Prostate gland (tissue), 2 donors: Measurements from ENCODE around the gene WDFY1.
A peak's percentile ranks its signal among the peaks of the same experiment; 100 is the strongest.

Experiments used
- POLR2A ChIP-seq: fragments of 450-650 bp; IDR thresholded peaks from one replicate; pipeline ENCODE4 v1.6.1; 2016; ENCODE audit warnings: antibody characterized with exemption, mild to moderate bottlenecking
- POLR2AphosphoS5 ChIP-seq: sonication (generic); formaldehyde crosslinking; IDR thresholded peaks from one replicate; pipeline ENCODE4 v1.6.1; 2017; ENCODE audit warnings: antibody characterized with exemption
- TF ChIP-seq, protein P1 (sequence below), 4 experiments: fragments of 200-600 bp in 2 of 4; fragments of 450-650 bp in 2 of 4; sonication (generic) in 2 of 4; IDR thresholded peaks; 1 replicate in 3 of 4; 2 replicates in 1 of 4; pipeline ENCODE4 v1.5.1; 2016 to 2019; ENCODE audit warnings: antibody characterized with exemption in 4 of 4, mild to moderate bottlenecking in 2 of 4, moderate library complexity in 2 of 4

DNA sequence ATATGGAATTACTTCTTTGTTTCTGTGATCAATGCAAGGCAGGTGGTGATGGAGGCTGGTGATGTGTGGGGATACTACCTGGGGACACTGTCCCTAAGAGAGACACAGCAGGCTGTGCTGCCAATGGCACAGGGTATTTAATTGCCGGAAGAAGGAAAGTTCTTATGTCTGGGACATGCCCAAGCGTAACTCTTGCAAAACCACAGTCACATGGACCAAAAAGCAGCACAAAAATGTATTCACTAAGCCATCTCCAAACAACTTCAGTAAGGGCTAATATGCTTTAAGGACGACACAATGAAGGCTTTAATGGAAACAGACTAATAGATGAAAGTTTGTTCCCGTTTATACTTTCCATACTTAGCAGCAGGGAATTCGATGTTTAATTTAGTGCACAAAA, 58.0 kb downstream of the WDFY1 start:
- TF ChIP-seq POLR2A (no peak), POLR2AphosphoS5 (peak; percentile 76)
- TF ChIP-seq, protein P1, sequence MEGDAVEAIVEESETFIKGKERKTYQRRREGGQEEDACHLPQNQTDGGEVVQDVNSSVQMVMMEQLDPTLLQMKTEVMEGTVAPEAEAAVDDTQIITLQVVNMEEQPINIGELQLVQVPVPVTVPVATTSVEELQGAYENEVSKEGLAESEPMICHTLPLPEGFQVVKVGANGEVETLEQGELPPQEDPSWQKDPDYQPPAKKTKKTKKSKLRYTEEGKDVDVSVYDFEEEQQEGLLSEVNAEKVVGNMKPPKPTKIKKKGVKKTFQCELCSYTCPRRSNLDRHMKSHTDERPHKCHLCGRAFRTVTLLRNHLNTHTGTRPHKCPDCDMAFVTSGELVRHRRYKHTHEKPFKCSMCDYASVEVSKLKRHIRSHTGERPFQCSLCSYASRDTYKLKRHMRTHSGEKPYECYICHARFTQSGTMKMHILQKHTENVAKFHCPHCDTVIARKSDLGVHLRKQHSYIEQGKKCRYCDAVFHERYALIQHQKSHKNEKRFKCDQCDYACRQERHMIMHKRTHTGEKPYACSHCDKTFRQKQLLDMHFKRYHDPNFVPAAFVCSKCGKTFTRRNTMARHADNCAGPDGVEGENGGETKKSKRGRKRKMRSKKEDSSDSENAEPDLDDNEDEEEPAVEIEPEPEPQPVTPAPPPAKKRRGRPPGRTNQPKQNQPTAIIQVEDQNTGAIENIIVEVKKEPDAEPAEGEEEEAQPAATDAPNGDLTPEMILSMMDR (IDR thresholded peaks at IDR 0.05), result no peak
